ENCODE measurements around the gene CD180. TPM values are rescaled to one million over a fixed set of nuclear protein-coding genes. Genes with fewer than 3 reads are reported as not detected.

The CD180 gene
- total and polyA plus RNA-seq, 8 donors, result under 0.01 to 2.6 (median 0.37) TPM; not detected in 1

GRCh38 chr5:67215519-67216471 lies 19.2 kb upstream of the CD180 start:
- peak overlapping the region; percentile 71 to 89 (median 79) for H3K27ac ChIP-seq
- peak; percentile 87 to 89 for DNase-seq
- 13 to 26% (median 18%) methylated on average over 19 of the region's 19 CpGs for WGBS, 5 donors
- H3K9me3 ChIP-seq, result no peaks in the 10 kb centered on the region
- H3K36me3 ChIP-seq, result no peaks in the 10 kb centered on the region
- H3K27me3 ChIP-seq, result no peaks in the 10 kb centered on the region
- no peak for TF ChIP-seq POLR2A (IDR thresholded peaks at IDR 0.05)
- TF ChIP-seq EP300 (IDR thresholded peaks at IDR 0.05), result no peak
- peak; percentile 6 to 54 (median 27) for TF ChIP-seq POLR2AphosphoS5 (IDR thresholded peaks at IDR 0.05)
- intact Hi-C loops (cut with DNase I; ENCODE audit: low total_unique reads), result no loop called here
- H3K4me3 ChIP-seq, result peak overlapping the region; percentile 3 to 30 (median 18)
- peaks cover 20 to 28% (median 24%) of the 10 kb centered on the region in 4 donors for H3K4me1 ChIP-seq

DNA sequence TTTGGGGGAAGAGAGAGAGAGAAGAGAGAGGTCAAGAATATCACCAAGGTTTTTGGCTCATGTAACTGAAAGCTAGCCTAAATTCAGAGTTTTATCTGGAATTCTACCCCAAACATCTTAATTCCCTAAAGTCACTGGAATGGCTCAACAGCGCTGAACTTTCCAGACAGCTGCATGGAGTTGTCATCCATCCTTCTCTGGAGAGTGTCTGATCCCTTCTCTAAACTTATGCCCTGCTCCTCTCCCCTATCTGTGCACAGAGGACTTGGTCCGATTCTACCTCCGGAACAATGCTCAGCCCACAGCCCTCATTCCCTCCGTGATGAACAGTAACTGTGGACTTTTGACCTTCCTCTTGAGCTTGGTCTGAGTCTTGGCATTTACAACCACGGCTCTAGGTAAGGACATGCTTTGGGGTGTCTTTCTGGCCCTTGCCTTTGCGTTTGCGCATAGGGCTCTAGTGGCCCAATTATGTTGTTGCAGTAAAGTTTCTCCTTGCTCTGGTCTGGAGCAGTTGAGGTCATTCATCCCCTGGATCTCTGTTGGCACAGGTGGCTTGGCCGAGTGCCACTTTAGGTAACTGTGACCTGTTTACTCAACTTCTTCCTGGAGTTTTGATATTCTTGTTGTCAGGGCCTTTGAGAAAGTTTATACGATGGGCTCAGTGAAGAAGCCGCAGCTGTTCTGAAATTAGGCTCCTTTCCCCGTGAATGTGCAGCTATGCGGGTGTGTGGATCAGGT lies 18.3 kb upstream of the CD180 start:
- H3K27ac ChIP-seq, result peak overlapping the region; percentile 71 to 89 (median 79)
- peak overlapping the region in 1 of 4 donors; percentile 21 for H3K4me3 ChIP-seq
- TF ChIP-seq POLR2AphosphoS5 (IDR thresholded peaks at IDR 0.05), result peak in 1 of 3 donors; percentile 24
- no peak for TF ChIP-seq POLR2A (IDR thresholded peaks at IDR 0.05)
- intact Hi-C loops (cut with DNase I; ENCODE audit: low total_unique reads), result no loop called here
- peak; percentile 81 to 83 for DNase-seq
- no peaks in the 10 kb centered on the region for H3K27me3 ChIP-seq
- 47 to 72% (median 58%) methylated on average over 12 of the region's 12 CpGs for WGBS, 5 donors
- no peaks in the 10 kb centered on the region for H3K9me3 ChIP-seq
- H3K36me3 ChIP-seq, result no peaks in the 10 kb centered on the region
- peaks cover 20 to 28% (median 24%) of the 10 kb centered on the region in 4 donors for H3K4me1 ChIP-seq

DNA sequence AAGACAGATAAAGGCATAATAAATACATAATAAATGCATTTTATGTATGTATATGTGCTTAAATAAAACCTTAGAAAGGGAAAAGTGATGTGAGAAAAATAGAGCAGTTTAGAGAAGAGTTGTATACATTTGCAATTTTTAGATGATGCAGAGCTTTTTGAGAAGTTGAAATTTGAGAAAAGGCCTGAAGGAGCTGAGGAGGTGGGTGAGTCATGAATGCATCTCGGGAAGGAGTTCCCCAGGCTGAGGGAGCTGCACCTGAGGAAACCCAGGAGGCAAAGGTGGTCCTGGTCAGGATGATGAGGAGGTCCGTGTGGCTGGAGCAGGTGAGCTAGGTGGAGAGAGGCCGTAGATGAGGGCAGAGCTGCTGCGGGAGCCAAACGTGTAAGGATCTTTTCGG lies 17.4 kb upstream of the CD180 start:
- TF ChIP-seq CTCF (IDR thresholded peaks at IDR 0.05), result no peak
- no peak for TF ChIP-seq EP300 (IDR thresholded peaks at IDR 0.05)
- TF ChIP-seq POLR2AphosphoS5 (IDR thresholded peaks at IDR 0.05), result no peak
- TF ChIP-seq POLR2A (IDR thresholded peaks at IDR 0.05), result no peak
- Histone ChIP-seq H3K36me3 (no peaks in the 10 kb centered on the region), H3K4me3 (no peak overlapping the region), H3K4me1 (peaks cover 20 to 33% (median 28%) of the 10 kb centered on the region in 4 donors), H3K27ac (peak overlapping the region in 3 of 5 donors; percentile 53 to 89 (median 79)), H3K27me3 (no peaks in the 10 kb centered on the region), H3K9me3 (no peaks in the 10 kb centered on the region)
- intact Hi-C loops (cut with DNase I; ENCODE audit: low total_unique reads), result no loop called here
- WGBS, 5 donors, result 79 to 88% (median 82%) methylated on average over 6 of the region's 6 CpGs
- DNase-seq, result no peak

DNA sequence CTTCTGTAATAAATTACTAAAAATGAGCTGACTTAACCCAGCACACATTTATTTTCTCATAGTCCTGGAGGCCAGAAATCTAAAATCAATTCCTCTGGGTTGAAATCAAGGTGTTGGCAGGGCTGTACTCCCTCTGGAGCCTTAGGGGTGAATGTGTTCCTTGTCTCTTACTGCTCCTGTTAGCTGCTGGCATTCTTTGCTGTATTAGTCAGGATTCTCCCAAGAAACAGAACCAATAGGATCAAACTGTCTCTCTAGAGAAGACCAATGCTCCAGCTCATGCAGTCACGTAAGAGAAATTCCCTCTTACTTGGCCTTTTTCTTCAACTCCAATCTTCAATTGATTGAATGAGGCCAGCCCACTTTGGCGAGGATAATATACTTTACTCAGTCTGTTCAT lies 15.3 kb upstream of the CD180 start:
- peaks cover 20 to 52% (median 29%) of the 10 kb centered on the region in 4 donors for H3K4me1 ChIP-seq
- no peaks in the 10 kb centered on the region for H3K9me3 ChIP-seq
- intact Hi-C loops (cut with DNase I; ENCODE audit: low total_unique reads), result no loop called here
- no peak for TF ChIP-seq EP300 (IDR thresholded peaks at IDR 0.05)
- no peak for TF ChIP-seq POLR2A (IDR thresholded peaks at IDR 0.05)
- TF ChIP-seq CTCF (IDR thresholded peaks at IDR 0.05), result no peak
- TF ChIP-seq POLR2AphosphoS5 (IDR thresholded peaks at IDR 0.05), result no peak
- no peak for DNase-seq
- no peak overlapping the region for H3K27ac ChIP-seq
- no peak overlapping the region for H3K4me3 ChIP-seq
- H3K27me3 ChIP-seq, result no peaks in the 10 kb centered on the region
- no peaks in the 10 kb centered on the region for H3K36me3 ChIP-seq
- WGBS, 5 donors, result 65 to 80% (median 72%) methylated on average over 2 of the region's 2 CpGs

DNA sequence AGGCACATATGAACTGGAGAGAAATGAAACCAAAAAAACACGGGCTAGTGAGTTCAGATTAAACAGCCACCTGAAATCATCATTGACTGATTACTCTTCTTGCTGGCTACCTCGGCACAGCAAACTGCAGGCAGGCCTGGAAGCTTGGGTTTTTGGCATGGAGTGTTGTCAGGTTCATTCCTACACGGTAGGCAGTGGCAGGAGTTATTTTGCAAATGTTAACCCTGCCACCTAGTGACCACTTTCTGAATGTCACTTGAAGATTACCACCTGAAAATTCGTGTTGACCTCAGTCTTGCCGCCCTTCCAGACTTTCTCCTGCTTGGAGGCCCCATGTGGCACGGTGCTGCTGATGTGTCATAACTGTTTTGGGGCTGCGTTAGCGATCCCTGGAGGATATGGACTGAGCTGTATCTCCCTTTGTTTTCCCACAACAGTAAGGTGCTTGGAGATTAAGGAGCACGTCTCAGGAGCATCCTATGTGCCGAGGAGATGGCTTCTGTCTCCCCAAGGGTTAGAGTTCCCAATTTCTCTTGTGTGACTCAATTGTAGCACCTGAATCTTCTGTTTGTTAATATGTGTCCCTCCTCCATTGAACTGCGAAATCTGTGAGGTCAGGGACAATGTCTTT lies 12.7 kb upstream of the CD180 start:
- no peaks in the 10 kb centered on the region for H3K9me3 ChIP-seq
- H3K27ac ChIP-seq, result no peak overlapping the region
- H3K27me3 ChIP-seq, result no peaks in the 10 kb centered on the region
- H3K36me3 ChIP-seq, result no peaks in the 10 kb centered on the region
- peak; percentile 62 to 92 for DNase-seq
- 26 to 28% (median 27%) methylated on average over 11 of the region's 11 CpGs for WGBS, 5 donors
- H3K4me1 ChIP-seq, result peaks cover 7 to 45% (median 12%) of the 10 kb centered on the region in 4 donors
- TF ChIP-seq POLR2AphosphoS5 (IDR thresholded peaks at IDR 0.05) (peak in 1 of 3 donors; percentile 49), POLR2A (IDR thresholded peaks at IDR 0.05) (no peak), CTCF (IDR thresholded peaks at IDR 0.05) (peak in 6 of 7 experiments; percentile 12 to 86 (median 75))
- intact Hi-C loops (cut with DNase I; ENCODE audit: low total_unique reads), result loop anchor here (5.0 to 10.0 kb wide), 2 partner anchors 47 to 404 kb away; no protein-coding TSS in a partner anchor
- no peak overlapping the region for H3K4me3 ChIP-seq

Measured in stomach (tissue), 9 donors.